Stimulated activated CD4-positive, alpha-beta T cell treated with anti-CD3 and anti-CD28 coated beads, Interleukin-12 subunit alpha, Interleukin-12 subunit beta, amount 100 ng/mL, for 48 hours (primary cell): Measurements from ENCODE around the gene ZFAND6.

ENCODE experiments used
- DNase-seq, 3 donors: peaks; one replicate each; pipeline ENCODE4 v3.0.0-alpha.2; 2020; ENCODE audit warnings: low read depth in 2 of 3, low spot score in 1 of 3

The ZFAND6 gene

GRCh38 chr15:80049046-80049445 lies 10.4 kb upstream of the ZFAND6 start:
- no peak for DNase-seq

GRCh38 chr15:80052597-80053304 lies 6.7 kb upstream of the ZFAND6 start:
- no peak for DNase-seq

- DNase-seq, result no peak
These were observed 3.5 kb upstream of the ZFAND6 start for GRCh38 chr15:80055933-80056332.

GRCh38 chr15:80058044-80058443 lies 1.4 kb upstream of the ZFAND6 start:
- no peak for DNase-seq

- DNase-seq, result peak; percentile 16 to 34 (median 20)
These were observed 395 bp downstream of the ZFAND6 start for GRCh38 chr15:80059786-80060355.

- DNase-seq, result peak; percentile 8 to 19 (median 12)
These were observed 1.0 kb downstream of the ZFAND6 start for GRCh38 chr15:80060356-80061006.

GRCh38 chr15:80061582-80061981 lies 2.1 kb downstream of the ZFAND6 start:
- no peak for DNase-seq

GRCh38 chr15:80066912-80067311 lies 7.4 kb downstream of the ZFAND6 start:
- DNase-seq, result no peak

GRCh38 chr15:80068578-80068977 lies 9.1 kb downstream of the ZFAND6 start:
- DNase-seq, result no peak

- no peak for DNase-seq
These were observed 11.4 kb downstream of the ZFAND6 start for GRCh38 chr15:80070840-80071239.

GRCh38 chr15:80071652-80072051 lies 12.2 kb downstream of the ZFAND6 start:
- DNase-seq, result no peak

GRCh38 chr15:80072285-80072994 lies 13.0 kb downstream of the ZFAND6 start:
- no peak for DNase-seq

GRCh38 chr15:80073197-80073596 lies 13.7 kb downstream of the ZFAND6 start:
- DNase-seq, result no peak

- DNase-seq, result no peak
These were observed 17.1 kb downstream of the ZFAND6 start for GRCh38 chr15:80076321-80077318.

GRCh38 chr15:80081390-80081789 lies 21.9 kb downstream of the ZFAND6 start:
- DNase-seq, result no peak

GRCh38 chr15:80087104-80087503 lies 27.6 kb downstream of the ZFAND6 start:
- no peak for DNase-seq

- no peak for DNase-seq
These were observed 30.6 kb downstream of the ZFAND6 start for GRCh38 chr15:80090041-80090440.

- no peak for DNase-seq
These were observed 31.5 kb downstream of the ZFAND6 start for GRCh38 chr15:80090879-80091503.

GRCh38 chr15:80093854-80094418 lies 34.5 kb downstream of the ZFAND6 start:
- DNase-seq, result peak in 1 of 3 donors; percentile 3

- no peak for DNase-seq
These were observed 36.0 kb downstream of the ZFAND6 start for GRCh38 chr15:80095511-80095910.
